ENCODE data around the gene EVI5L. TPM values are rescaled to one million over a fixed set of nuclear protein-coding genes. Genes with fewer than 3 reads are reported as not detected.

Gene EVI5L
- polyA plus RNA-seq, 1 donor from 2014 or later, result 50.6 TPM

- no peak overlapping the region for H3K4me2 ChIP-seq (ENCODE audit: low read length)
- H3K27ac ChIP-seq (ENCODE audit: low read length), result no peak overlapping the region
- no peak overlapping the region for H3K9ac ChIP-seq (ENCODE audit: low read length)
- H4K20me1 ChIP-seq (ENCODE audit: insufficient read depth), result no peaks in the 10 kb centered on the region
- H3K9me2 ChIP-seq (ENCODE audit: insufficient read depth, low read length), result no peaks in the 10 kb centered on the region
- no peak for TF ChIP-seq POLR2AphosphoS5 (IDR thresholded peaks at IDR 0.05)
- TF ChIP-seq TAF1 (IDR thresholded peaks at IDR 0.05; ENCODE audit: low read depth), result no peak
- TF ChIP-seq REST (IDR thresholded peaks at IDR 0.05; ENCODE audit: borderline replicate concordance), result no peak
- no peak for TF ChIP-seq SMC3 (conservative IDR thresholded peaks at IDR 0.05; ENCODE audit: poor library complexity)
- no peak for TF ChIP-seq EP300 (conservative IDR thresholded peaks at IDR 0.05; ENCODE audit: poor library complexity, severe bottlenecking)
- TF ChIP-seq RAD21 (conservative IDR thresholded peaks at IDR 0.05), result no peak
- no peak for TF ChIP-seq EZH2 (IDR thresholded peaks at IDR 0.05; ENCODE audit: borderline replicate concordance, insufficient read depth, low read length, poor library complexity, severe bottlenecking)
- TF ChIP-seq CTCF (IDR thresholded peaks at IDR 0.05; ENCODE audit: poor library complexity, severe bottlenecking), result no peak
- H3F3A ChIP-seq (ENCODE audit: insufficient read depth, low read length, poor library complexity, severe bottlenecking), result no peaks in the 10 kb centered on the region
- H3K4me3 ChIP-seq (ENCODE audit: low read length), result no peak overlapping the region
- no peak overlapping the region for H2AFZ ChIP-seq (ENCODE audit: low read depth, low read length)
- peaks cover 22% of the 10 kb centered on the region for H3K79me2 ChIP-seq (replicated peaks; ENCODE audit: insufficient read depth, low read length)
- H3K36me3 ChIP-seq (ENCODE audit: insufficient read depth, low read length), result no peaks in the 10 kb centered on the region
- no peaks in the 10 kb centered on the region for H3K27me3 ChIP-seq (ENCODE audit: insufficient read depth, low read depth, low read length)
- H3K9me3 ChIP-seq (ENCODE audit: low read length), result no peaks in the 10 kb centered on the region
Observed at GRCh38 chr19:7908742-7909461, 78.9 kb downstream of the EVI5L start.

- Histone ChIP-seq H3K9me3 (ENCODE audit: low read length) (no peaks in the 10 kb centered on the region), H3F3A (ENCODE audit: insufficient read depth, low read length, poor library complexity, severe bottlenecking) (no peaks in the 10 kb centered on the region), H3K27ac (ENCODE audit: low read length) (no peak overlapping the region), H3K4me2 (ENCODE audit: low read length) (no peak overlapping the region), H3K79me2 (replicated peaks; ENCODE audit: insufficient read depth, low read length) (peaks cover 17% of the 10 kb centered on the region), H3K36me3 (ENCODE audit: insufficient read depth, low read length) (no peaks in the 10 kb centered on the region), H4K20me1 (ENCODE audit: insufficient read depth) (no peaks in the 10 kb centered on the region), H2AFZ (ENCODE audit: low read depth, low read length) (no peak overlapping the region), H3K27me3 (ENCODE audit: insufficient read depth, low read depth, low read length) (peaks cover 6% of the 10 kb centered on the region), H3K9ac (ENCODE audit: low read length) (no peak overlapping the region), H3K9me2 (ENCODE audit: insufficient read depth, low read length) (no peaks in the 10 kb centered on the region), H3K4me3 (ENCODE audit: low read length) (no peak overlapping the region)
- no peak for TF ChIP-seq MXI1 (conservative IDR thresholded peaks at IDR 0.05; ENCODE audit: poor library complexity, severe bottlenecking)
- TF ChIP-seq SMC3 (conservative IDR thresholded peaks at IDR 0.05; ENCODE audit: poor library complexity), result no peak
- no peak for TF ChIP-seq EP300 (conservative IDR thresholded peaks at IDR 0.05; ENCODE audit: poor library complexity, severe bottlenecking)
Observed at GRCh38 chr19:7909471-7910067, 79.6 kb downstream of the EVI5L start.
